Measurements from ENCODE around the gene HBE1.

DNA sequence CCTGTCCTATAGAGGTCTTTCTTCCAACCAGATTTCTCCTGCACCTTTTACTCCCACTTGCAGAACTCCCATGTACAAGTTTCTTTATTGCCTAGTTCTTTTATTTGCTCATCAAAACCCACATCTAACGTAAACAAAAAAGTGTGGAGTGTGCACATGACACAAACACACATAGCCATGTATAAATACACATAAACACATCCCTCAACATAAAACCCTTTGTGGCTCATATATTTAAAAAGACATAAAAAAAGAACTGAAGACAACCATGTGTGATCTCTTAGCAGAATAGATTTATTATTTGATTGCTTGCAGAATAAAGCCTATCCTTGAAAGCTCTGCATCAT, 16.9 kb downstream of the HBE1 start:
- TF ChIP-seq, protein P1, sequence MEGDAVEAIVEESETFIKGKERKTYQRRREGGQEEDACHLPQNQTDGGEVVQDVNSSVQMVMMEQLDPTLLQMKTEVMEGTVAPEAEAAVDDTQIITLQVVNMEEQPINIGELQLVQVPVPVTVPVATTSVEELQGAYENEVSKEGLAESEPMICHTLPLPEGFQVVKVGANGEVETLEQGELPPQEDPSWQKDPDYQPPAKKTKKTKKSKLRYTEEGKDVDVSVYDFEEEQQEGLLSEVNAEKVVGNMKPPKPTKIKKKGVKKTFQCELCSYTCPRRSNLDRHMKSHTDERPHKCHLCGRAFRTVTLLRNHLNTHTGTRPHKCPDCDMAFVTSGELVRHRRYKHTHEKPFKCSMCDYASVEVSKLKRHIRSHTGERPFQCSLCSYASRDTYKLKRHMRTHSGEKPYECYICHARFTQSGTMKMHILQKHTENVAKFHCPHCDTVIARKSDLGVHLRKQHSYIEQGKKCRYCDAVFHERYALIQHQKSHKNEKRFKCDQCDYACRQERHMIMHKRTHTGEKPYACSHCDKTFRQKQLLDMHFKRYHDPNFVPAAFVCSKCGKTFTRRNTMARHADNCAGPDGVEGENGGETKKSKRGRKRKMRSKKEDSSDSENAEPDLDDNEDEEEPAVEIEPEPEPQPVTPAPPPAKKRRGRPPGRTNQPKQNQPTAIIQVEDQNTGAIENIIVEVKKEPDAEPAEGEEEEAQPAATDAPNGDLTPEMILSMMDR (IDR thresholded peaks at IDR 0.05), result no peak
- TF ChIP-seq POLR2A (IDR thresholded peaks at IDR 0.05), result no peak
